Muscle layer of duodenum (tissue), 2 donors: ENCODE measurements around the gene PTPN12.
"Not testable (repeated sequence)": the region's sequence is repeated elsewhere in the genome, so short reads cannot be mapped to it uniquely, and the experiment has no call there.

Source experiments
- H3K27ac ChIP-seq: one replicate; pipeline ENCODE4 v1.7.0; 2013; ENCODE audit warnings: mild to moderate bottlenecking, low read length
- H3K27me3 ChIP-seq: one replicate; pipeline ENCODE4 v1.7.0; 2013; ENCODE audit warnings: low read depth, mild to moderate bottlenecking, control low read depth, low read length
- H3K36me3 ChIP-seq, 2 donors: one replicate each; pipeline ENCODE4 v1.7.0; 2013; ENCODE audit warnings: low read length in 2 of 2, control low read depth in 1 of 2, mild to moderate bottlenecking in 1 of 2; ENCODE audit not compliant: insufficient read depth in 2 of 2, control insufficient read depth in 1 of 2
- H3K4me1 ChIP-seq, 2 donors: one replicate each; pipeline ENCODE4 v1.7.0; 2013; ENCODE audit warnings: low read length in 2 of 2, mild to moderate bottlenecking in 2 of 2, control low read depth in 1 of 2, moderate library complexity in 1 of 2; ENCODE audit not compliant: insufficient read depth in 2 of 2, control insufficient read depth in 1 of 2
- H3K4me3 ChIP-seq, 2 donors: one replicate each; pipeline ENCODE4 v1.7.0; 2013; ENCODE audit warnings: low read length in 2 of 2, low read depth in 1 of 2, mild to moderate bottlenecking in 1 of 2
- H3K9me3 ChIP-seq, 2 donors: one replicate each; pipeline ENCODE4 v1.7.0; 2013; ENCODE audit warnings: low read length in 2 of 2, control low read depth in 1 of 2, mild to moderate bottlenecking in 1 of 2; ENCODE audit not compliant: control insufficient read depth in 1 of 2
- donor health status: healthy.

PTPN12 gene

DNA sequence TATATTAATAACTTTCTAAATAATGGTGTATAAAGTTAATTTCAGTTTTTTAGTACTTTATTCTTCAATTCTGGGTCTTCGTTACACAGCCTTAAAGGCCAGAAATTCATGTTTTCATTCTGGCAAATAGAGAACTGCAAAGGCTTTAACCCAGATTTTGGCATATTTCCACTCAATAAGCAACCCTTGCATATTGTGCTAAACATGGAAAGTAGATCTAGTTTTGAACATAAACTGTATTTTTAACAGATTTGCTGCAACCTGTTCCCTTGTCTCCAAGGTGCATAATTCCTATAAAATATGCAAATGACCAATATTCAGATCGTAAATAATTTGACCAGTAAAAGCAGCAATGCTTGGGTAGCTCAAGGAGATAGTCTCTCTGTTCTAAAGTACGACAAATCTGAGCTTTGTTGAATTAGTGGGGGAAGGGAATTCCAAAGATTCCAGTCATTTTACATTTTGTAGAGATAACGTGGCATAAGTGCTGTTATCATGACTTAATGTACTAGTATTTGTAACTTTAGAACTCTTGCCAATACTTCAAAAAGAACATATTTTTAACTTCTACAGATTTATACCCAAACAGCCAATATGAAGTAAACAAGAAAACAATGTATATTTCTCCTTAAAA is 112.7 kb downstream of the PTPN12 start:
- no peaks in the 10 kb centered on the region for H3K27me3 ChIP-seq
- no peaks in the 10 kb centered on the region for H3K9me3 ChIP-seq
- H3K4me1 ChIP-seq = no peaks in the 10 kb centered on the region
- no peak overlapping the region for H3K27ac ChIP-seq
- peaks cover 5 to 16% of the 10 kb centered on the region in 2 donors for H3K36me3 ChIP-seq
- H3K4me3 ChIP-seq = no peak overlapping the region

DNA sequence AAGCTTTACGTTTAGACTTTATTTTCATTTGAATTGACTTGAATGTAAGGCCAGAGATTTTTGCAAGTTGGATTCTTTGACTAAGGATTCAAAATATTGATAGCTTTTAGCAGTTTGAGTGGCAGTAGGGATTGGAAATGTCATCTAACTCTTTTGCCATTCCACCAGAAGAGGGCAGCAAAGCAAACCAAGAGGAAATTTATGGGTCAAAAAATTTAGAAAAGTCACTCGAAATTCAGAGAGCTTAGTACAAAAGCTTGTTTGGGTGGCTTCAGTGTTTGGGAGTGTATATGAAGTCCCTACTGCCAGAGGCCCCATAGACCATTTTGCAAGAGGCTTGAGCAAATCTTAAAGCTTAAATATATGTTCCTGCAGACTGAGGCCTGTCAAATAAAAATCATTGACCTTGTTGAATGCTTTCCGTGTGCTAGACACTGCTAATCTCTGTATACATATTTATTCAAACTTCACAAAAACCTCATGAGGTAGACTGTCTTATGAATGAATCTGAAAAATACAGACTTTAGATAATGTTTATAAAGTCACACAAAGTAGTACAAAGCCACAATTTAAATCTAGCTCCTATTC is 114.6 kb downstream of the PTPN12 start:
- Histone ChIP-seq H3K27me3 (no peaks in the 10 kb centered on the region), H3K36me3 (peaks cover 12 to 23% of the 10 kb centered on the region in 2 donors)

DNA sequence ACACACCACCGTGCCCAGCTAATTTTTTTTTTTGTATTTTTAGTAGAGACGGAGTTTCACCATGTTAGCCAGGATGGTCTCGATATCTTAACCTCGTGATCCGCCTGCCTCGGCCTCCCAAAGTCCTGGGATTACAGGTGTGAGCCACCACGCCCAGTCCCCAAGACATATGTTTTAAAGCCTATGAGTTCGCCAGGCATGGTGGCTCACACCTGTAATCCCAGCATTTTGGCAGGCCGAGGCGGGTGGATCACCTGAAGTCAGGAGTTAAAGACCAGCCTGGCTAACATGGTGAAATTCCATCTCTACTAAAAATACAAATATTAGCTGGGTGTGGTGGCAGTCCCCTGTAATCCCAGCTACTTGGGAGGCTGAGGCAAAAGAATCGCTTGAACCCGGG is 115.7 kb downstream of the PTPN12 start:
- H3K36me3 ChIP-seq = peaks cover 12 to 20% of the 10 kb centered on the region in 2 donors
- not testable (repeated sequence) for H3K27me3 ChIP-seq, H3K4me3 ChIP-seq, H3K9me3 ChIP-seq, H3K27ac ChIP-seq, H3K4me1 ChIP-seq

More for the DNA sequence above, 114.6 kb downstream of the PTPN12 start:
- no peaks in the 10 kb centered on the region for H3K9me3 ChIP-seq
- no peak overlapping the region for H3K4me3 ChIP-seq
- no peaks in the 10 kb centered on the region for H3K4me1 ChIP-seq
- H3K27ac ChIP-seq = no peak overlapping the region

DNA sequence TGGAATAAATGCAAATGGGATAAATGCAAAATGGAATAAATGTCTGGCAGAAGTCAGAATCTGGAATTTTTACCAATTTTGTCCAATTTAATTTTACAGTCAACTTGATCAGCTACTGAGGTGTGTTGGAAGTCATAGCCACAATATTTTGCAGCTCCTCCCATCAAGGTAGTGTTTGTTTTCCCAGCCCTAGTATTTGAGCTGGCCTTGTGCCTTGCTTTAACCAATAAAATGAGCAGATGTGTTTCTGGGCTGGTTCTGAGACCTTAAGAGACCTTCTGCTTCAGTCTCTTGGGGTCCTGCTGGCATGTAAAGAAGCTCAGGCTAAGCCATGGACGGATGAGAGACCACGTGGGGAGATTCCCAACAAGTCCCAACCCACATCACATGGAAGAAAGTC is 116.5 kb downstream of the PTPN12 start:
- Histone ChIP-seq H3K27me3 (no peaks in the 10 kb centered on the region), H3K4me1 (no peaks in the 10 kb centered on the region), H3K4me3 (no peak overlapping the region), H3K27ac (no peak overlapping the region), H3K36me3 (peaks cover 12 to 23% of the 10 kb centered on the region in 2 donors), H3K9me3 (no peaks in the 10 kb centered on the region)

DNA sequence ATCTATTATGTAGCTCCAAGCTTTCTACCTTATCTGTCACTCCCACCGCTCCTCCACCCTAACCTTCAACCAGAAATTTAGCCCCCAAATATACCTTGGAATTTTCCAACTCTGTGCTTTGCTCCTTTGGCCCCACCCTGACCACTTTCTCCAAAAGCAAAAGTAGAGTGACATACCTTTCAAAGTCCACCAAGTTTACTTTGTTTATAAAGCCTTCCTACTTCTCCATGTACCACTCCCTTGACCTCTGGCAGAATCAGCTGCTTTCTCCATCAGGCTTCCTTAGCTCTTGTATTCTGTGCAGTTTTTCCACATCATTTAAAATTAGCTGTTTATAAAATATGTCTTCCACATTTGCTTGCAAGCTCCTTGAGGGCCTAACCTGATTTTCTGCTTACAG is 118.3 kb downstream of the PTPN12 start:
- Histone ChIP-seq H3K4me3 (no peak overlapping the region), H3K4me1 (no peaks in the 10 kb centered on the region), H3K27ac (no peak overlapping the region), H3K36me3 (peaks cover 12 to 23% of the 10 kb centered on the region in 2 donors), H3K27me3 (no peaks in the 10 kb centered on the region), H3K9me3 (no peaks in the 10 kb centered on the region)

DNA sequence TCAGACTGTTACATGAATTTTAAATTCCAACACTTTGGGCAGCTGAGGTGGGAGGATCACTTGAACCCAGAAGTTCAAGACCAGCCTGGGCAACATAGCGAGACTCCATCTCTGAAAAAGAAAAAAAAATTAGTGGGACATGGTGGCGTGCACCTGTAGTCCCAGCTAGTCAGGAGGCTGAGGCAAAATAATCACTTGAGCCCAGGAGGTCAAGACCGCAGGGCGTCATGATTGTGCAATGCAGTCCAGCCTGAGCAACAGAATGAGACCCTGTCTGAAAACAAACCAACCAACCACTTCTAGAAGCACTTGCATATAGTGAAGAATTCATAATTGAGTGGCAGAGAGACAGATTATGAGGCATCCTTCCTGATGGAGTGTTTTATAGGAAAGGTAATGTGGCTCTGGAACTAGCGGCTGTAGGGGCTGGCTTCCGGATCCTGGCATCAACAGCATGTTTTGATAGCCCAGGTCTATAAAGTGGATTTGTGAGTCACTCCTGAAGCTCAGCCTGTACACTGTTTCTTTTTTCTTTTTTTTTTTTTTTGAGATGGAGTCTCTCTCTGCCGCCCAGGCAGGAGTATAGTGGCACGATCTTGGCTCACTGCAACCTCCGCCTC is 118.9 kb downstream of the PTPN12 start:
- Histone ChIP-seq H3K36me3 (peaks cover 12 to 23% of the 10 kb centered on the region in 2 donors), H3K27me3 (no peaks in the 10 kb centered on the region), H3K4me3 (no peak overlapping the region), H3K4me1 (no peaks in the 10 kb centered on the region), H3K27ac (no peak overlapping the region), H3K9me3 (no peaks in the 10 kb centered on the region)

DNA sequence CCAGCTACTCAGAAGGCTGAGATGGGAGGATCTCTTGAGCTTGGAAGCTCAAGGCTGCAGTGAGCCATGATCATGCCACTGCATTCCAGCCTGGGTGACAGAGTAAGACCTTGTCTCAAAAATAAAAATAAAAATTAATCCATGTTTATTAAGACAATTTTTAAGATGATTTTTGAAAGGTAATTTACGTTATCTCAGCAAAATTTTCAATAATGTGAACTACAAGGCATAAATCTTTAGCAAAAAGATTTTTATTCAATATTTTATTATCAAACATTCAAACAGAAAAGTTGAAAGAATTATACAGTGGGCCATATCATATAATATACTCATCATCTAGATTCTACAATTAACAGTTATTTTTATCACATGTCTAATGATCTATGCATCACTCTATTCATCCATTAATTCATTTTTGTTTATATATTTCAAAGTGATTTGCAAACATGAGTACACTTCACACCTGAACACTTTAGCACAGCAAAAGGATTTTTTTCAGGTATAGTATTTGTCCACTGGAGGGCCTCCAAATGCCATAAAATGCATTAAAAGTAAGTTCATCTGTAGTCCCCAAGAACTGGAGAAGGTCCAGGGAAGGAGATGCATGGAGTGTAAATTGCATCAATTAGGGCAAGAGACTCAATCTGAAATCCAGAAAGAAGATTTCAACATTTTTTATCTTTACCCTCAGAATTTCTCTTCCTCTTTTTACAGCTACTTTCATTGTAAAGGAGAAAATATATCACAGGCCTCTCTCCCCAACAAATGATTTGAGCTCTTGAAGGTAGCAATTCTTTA is 120.5 kb downstream of the PTPN12 start:
- no peaks in the 10 kb centered on the region for H3K27me3 ChIP-seq
- H3K4me1 ChIP-seq = no peaks in the 10 kb centered on the region
- no peaks in the 10 kb centered on the region for H3K9me3 ChIP-seq
- no peak overlapping the region for H3K27ac ChIP-seq
- H3K4me3 ChIP-seq = no peak overlapping the region
- peaks cover 12 to 23% of the 10 kb centered on the region in 2 donors for H3K36me3 ChIP-seq

DNA sequence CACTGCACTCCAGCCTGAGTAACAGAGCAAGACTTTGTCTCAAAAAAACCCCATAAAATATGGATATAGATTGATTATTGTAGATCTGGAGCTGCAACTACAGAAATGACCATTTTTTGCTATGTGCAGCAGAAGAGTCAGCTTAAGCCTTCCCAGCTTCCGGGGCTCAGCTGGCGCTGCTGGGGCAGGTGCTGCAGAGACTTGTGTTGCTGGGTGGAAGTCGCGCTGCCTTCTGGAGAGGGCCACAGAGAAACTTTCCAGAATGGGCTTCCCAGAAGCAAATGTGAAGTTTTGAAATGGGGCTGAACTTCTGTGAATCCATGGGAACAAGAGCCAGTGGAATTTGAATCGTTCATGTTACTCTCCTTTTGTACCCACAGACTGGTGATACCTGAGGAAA is 121.8 kb downstream of the PTPN12 start:
- peaks cover 12 to 23% of the 10 kb centered on the region in 2 donors for H3K36me3 ChIP-seq
- no peaks in the 10 kb centered on the region for H3K4me1 ChIP-seq
- no peak overlapping the region for H3K4me3 ChIP-seq
- no peaks in the 10 kb centered on the region for H3K9me3 ChIP-seq
- no peak overlapping the region for H3K27ac ChIP-seq
- no peaks in the 10 kb centered on the region for H3K27me3 ChIP-seq

DNA sequence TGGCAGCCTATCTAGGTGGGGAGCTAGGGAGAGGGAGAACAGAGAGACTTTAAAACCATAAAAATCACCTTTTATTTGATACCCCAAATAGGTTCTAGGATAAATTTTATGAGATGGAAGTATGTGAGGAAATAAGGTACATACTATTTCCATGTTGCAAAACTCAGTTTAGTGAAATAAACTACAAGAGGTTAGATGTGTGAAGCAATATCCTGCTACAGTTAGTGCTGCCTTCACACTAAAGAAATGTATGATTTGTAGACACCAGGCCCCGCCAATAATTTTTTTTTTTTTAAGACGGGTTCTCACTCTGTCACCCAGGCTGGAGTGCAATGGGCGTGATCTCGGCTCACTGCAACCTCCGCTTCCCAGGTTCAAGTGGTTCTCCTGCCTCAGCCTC is 124.7 kb downstream of the PTPN12 start:
- Histone ChIP-seq H3K4me1 (no peaks in the 10 kb centered on the region), H3K36me3 (peaks cover 0 to 5% of the 10 kb centered on the region in 2 donors), H3K27ac (no peak overlapping the region), H3K4me3 (no peak overlapping the region), H3K27me3 (no peaks in the 10 kb centered on the region), H3K9me3 (no peaks in the 10 kb centered on the region)

DNA sequence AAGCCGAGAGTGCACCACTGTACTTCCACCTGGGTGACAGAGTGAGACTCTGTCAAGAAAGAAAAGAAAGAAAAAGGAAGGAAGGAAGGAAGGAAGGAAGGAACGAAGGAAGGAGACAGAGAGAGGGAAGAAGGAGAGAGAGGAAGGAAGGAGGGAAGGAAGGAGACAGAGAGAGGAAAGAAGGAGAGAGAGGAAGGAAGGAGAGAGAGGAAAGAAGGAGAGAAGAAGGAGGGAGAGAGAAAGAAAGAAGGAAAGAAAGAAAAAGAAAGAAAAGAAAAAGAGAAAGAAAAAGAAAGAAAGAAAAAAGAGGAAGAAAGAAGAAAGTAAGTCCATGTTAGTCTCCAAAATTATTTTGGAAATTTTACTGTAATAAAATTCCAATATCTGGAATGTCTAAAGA is 125.8 kb downstream of the PTPN12 start:
- peaks cover 0 to 3% of the 10 kb centered on the region in 2 donors for H3K36me3 ChIP-seq
- H3K9me3 ChIP-seq = no peaks in the 10 kb centered on the region
- no peak overlapping the region for H3K27ac ChIP-seq
- H3K4me1 ChIP-seq = no peaks in the 10 kb centered on the region
- H3K4me3 ChIP-seq = no peak overlapping the region
- no peaks in the 10 kb centered on the region for H3K27me3 ChIP-seq

DNA sequence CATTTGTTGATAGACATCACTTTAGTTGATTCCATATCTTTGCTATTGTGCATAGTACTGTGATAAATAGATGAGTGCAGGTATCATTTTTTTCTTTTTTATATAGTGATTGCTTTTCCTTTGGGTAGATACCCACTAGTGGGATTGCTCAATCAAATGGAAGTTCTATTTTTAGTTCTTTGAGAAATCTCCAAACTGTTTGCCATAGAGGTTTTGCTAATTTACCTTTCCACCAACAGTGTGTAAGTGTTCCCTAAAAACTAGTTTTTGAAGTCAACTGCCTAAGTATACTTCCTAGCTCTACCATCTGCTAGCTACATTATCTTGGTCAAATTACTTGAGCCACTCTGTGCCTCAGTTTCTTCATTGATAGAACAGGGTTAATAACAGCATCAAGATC is 127.6 kb downstream of the PTPN12 start:
- no peak overlapping the region for H3K4me3 ChIP-seq
- H3K27ac ChIP-seq = no peak overlapping the region
- no peaks in the 10 kb centered on the region for H3K27me3 ChIP-seq
- H3K4me1 ChIP-seq = no peaks in the 10 kb centered on the region
- H3K9me3 ChIP-seq = no peaks in the 10 kb centered on the region
- no peaks in the 10 kb centered on the region for H3K36me3 ChIP-seq
